ENCODE data around the gene MALT1. TPM values are rescaled to one million over a fixed set of nuclear protein-coding genes. Genes with fewer than 3 reads are reported as not detected.

Gene MALT1
- polyA plus RNA-seq, 1 experiment: 11.4 TPM

DNA sequence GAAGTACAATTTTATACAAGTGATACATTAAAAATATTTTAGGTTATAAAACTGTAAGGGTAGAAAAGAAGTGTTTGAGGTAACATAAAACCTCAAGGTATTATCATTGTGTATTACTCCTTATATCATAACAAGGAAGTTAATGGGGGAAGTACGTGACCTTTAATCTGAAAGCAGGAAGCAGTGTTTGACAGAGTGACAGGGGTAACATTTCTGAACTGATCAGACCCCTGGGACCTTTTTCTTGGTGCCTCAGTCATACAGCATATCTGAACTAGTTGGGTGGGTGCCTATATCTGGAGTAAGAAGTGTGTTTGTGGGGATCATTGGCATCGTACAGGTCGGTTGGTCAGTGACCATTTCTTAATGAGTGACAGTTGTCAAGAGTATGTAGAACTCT lies 43.0 kb downstream of the MALT1 start:
- CTCF ChIA-PET: no interaction called here
- POLR2A ChIA-PET: no interaction called here

DNA sequence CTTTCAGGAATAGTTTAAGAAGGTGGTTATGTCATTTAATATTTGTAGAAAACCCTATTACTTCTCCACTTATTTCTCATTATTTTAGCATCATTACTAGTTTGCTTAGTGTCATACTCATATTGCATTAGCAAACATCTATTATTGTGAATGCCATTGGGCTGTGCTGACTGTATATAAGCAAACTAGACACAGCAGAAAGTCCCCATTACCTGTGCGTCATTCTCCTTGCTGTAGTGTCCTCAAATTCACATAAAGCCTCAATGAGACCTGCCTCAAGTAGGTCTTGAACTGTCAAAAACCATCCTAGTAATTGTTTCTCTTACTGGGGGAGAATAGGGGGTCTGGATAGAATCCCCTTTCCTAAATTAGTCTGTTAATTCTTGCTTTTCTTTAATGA lies 43.6 kb downstream of the MALT1 start:
- H3K27me3 ChIP-seq (ENCODE audit: control insufficient read depth, insufficient read depth, low read length): no peaks in the 10 kb centered on the region
- H3K4me3 ChIP-seq (ENCODE audit: low read depth, low read length): no peak overlapping the region
- ChIA-PET CTCF (no interaction called here), POLR2A (no interaction called here)
- H3K36me3 ChIP-seq (ENCODE audit: control insufficient read depth, insufficient read depth, low read length): peaks cover 2% of the 10 kb centered on the region; the same call in 1 of the 2 replicates
- no peak for DNase-seq (ENCODE audit: low read depth)
- TF ChIP-seq, protein P1, sequence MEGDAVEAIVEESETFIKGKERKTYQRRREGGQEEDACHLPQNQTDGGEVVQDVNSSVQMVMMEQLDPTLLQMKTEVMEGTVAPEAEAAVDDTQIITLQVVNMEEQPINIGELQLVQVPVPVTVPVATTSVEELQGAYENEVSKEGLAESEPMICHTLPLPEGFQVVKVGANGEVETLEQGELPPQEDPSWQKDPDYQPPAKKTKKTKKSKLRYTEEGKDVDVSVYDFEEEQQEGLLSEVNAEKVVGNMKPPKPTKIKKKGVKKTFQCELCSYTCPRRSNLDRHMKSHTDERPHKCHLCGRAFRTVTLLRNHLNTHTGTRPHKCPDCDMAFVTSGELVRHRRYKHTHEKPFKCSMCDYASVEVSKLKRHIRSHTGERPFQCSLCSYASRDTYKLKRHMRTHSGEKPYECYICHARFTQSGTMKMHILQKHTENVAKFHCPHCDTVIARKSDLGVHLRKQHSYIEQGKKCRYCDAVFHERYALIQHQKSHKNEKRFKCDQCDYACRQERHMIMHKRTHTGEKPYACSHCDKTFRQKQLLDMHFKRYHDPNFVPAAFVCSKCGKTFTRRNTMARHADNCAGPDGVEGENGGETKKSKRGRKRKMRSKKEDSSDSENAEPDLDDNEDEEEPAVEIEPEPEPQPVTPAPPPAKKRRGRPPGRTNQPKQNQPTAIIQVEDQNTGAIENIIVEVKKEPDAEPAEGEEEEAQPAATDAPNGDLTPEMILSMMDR (IDR thresholded peaks at IDR 0.05; ENCODE audit: insufficient read depth, low read depth, low read length): no peak

More for the DNA sequence above, 43.0 kb downstream of the MALT1 start:
- DNase-seq (ENCODE audit: low read depth): no peak
- Histone ChIP-seq H3K27me3 (ENCODE audit: control insufficient read depth, insufficient read depth, low read length) (no peaks in the 10 kb centered on the region), H3K4me3 (ENCODE audit: low read depth, low read length) (no peak overlapping the region), H3K36me3 (ENCODE audit: control insufficient read depth, insufficient read depth, low read length) (peaks cover 2% of the 10 kb centered on the region; the same call in 1 of the 2 replicates)
- TF ChIP-seq, protein P1 (IDR thresholded peaks at IDR 0.05; ENCODE audit: insufficient read depth, low read depth, low read length): no peak

DNA sequence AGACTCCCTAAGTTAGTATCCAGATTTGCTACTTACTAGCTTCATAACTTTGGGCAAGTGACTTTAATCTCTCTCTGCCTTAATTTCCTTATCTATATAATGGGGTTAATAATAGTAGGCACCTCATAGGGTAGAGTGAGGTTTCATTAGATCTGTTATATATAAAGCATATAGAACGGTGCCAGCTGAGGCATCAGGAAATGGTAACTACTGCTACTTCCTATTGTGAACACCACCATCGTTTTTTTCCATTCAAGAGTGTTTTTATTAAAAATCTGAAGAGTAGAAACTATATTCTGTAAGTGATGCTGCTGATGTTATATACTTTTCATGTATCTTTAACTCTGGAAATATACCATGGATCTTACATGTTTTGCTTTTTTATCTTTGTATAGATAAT lies 44.3 kb downstream of the MALT1 start:
- H3K4me3 ChIP-seq (ENCODE audit: low read depth, low read length): no peak overlapping the region
- H3K36me3 ChIP-seq (ENCODE audit: control insufficient read depth, insufficient read depth, low read length): peaks cover 2% of the 10 kb centered on the region
- TF ChIP-seq, protein P1 (IDR thresholded peaks at IDR 0.05; ENCODE audit: insufficient read depth, low read depth, low read length): no peak
- H3K27me3 ChIP-seq (ENCODE audit: control insufficient read depth, insufficient read depth, low read length): no peaks in the 10 kb centered on the region
- DNase-seq (ENCODE audit: low read depth): no peak
- ChIA-PET CTCF (no interaction called here), POLR2A (no interaction called here)

DNA sequence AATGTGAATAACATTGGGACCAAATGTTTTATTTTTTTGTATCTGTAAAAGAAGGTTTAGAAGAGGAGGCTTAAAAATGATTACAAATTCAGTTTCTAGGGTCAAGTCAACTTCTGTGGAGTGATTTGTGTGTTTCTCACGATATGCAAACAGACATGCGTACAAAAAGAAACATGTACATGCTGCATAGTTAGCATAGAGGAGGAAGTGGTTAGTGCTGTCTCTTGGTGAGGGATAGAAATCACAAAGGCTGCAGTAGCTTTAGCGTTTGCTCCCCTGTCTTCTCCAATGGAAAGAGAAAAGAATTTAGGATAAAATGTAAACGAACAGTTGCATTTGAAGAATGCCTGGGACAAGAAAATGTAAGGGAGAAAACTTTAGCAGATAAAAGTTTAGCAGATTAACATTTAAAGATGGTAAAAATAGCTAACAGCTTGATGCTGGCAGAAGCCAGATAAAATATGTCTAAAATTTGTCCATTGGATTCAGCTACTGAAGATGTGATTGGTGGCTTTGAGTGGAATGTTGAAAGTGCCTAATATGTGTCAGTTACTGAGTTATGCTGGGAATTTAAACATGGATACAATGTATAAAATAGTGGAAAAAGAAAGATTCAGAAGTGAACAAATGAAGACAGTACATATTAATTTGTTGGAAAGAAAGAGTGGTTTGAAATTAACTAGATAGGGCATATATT lies 44.9 kb downstream of the MALT1 start:
- TF ChIP-seq, protein P1 (IDR thresholded peaks at IDR 0.05; ENCODE audit: insufficient read depth, low read depth, low read length): no peak
- ChIA-PET CTCF (no interaction called here), POLR2A (no interaction called here)

DNA sequence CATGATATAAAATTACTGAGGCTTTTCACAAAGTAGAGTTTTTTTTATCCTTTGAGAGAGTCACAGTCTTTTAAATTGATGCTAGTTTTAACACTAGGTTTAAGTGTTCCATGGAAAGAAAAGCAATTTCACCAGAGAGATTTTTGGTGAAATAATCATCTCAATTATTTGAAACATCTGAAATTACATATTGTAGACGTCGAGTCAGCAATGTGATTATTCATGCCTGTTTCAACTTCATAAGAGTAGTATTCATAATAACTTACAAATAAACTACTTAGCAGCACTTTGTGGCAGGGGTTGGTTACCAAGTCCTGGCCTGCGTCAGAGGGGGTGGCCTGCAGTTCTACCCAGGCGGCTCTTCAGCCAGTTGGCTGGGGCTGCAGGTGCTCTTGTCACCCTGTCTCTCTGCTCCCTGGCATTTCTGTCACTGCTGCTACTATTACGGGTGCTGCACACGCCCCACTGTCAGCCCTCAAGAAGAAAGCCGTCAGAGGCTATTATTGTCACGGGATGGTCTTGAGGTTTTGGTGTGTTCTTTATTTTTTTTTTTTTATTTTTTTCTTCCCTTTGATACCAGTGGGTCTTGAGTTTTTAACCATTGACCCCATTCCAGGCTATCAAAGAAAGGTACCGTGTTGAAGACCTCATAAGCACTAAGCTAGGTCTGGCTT lies 50.4 kb downstream of the MALT1 start:
- ChIA-PET POLR2A (no interaction called here), CTCF (no interaction called here)
- Histone ChIP-seq H3K4me3 (ENCODE audit: low read depth, low read length) (no peak overlapping the region), H3K27me3 (ENCODE audit: control insufficient read depth, insufficient read depth, low read length) (no peaks in the 10 kb centered on the region), H3K36me3 (ENCODE audit: control insufficient read depth, insufficient read depth, low read length) (peaks cover 2% of the 10 kb centered on the region)
- TF ChIP-seq, protein P1 (IDR thresholded peaks at IDR 0.05; ENCODE audit: insufficient read depth, low read depth, low read length): no peak
- no peak for DNase-seq (ENCODE audit: low read depth)

More for the DNA sequence above, 44.9 kb downstream of the MALT1 start:
- Histone ChIP-seq H3K27me3 (ENCODE audit: control insufficient read depth, insufficient read depth, low read length) (no peaks in the 10 kb centered on the region), H3K36me3 (ENCODE audit: control insufficient read depth, insufficient read depth, low read length) (peaks cover 2% of the 10 kb centered on the region), H3K4me3 (ENCODE audit: low read depth, low read length) (no peak overlapping the region)
- DNase-seq (ENCODE audit: low read depth): no peak

Measured in BJ (cell line).